ENCODE data around the gene GSTM3. TPM values are rescaled to one million over a fixed set of nuclear protein-coding genes. Genes with fewer than 3 reads are reported as not detected.

Gene GSTM3
- total RNA-seq, result 10 to 100 TPM in 3 of 6 experiments, 1 to 10 TPM in 3; 1.2 to 19.2 (median 10.6) TPM
- long read RNA-seq, full-length matches to known transcripts, result 1 of 1 reads
- long read RNA-seq, partial matches to known transcripts, result 0 of 1 reads
- long read RNA-seq, other reads (novel, unspliced or antisense), result 0 of 1 reads

DNA sequence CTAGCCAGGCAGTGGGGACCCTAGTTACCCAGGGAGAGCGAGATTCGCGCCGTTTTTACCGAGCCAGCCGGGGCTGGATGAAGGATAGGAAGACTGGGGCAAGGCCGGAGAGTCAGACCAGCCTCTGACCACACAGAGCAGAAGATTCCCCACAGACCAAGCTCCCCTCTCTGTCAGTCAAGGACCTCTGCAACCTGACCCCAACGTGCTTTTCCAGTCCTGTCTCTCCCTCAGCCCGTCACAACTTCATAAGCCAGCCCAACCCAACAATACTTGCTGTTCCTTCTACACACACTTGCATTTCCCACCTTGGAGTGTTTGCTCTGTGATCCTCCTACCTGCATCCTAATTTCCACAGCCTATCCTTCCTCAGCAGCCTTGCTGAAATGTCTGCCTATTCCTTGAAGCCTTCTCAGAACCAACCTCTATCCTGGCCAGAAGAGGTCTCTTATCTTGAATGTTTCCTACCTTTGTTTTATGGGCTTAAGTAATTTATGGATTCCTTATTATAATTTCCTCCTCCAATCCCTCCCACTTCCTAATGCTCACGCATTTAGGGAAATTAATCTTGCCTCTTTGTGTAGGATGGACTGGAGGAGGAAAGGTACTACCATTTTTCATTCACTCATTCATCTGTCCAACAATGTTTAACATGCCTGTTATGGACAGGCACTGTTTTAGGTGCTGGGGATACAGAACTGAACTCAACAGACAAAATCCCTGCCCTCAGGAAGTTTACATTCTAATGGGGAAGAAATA lies at the start of gene GSTM3:
Gene GSTM3, minus strand, starts transcription at position 424 of the 759 bp plus-strand sequence. CDS start 751 bp downstream, outside the sequence.
- H3K9me3 ChIP-seq, result no peaks in the 10 kb centered on the region
- H3K4me3 ChIP-seq, result peak within 1 kb of the TSS; percentile 54 to 59 (median 59)
- H3K36me3 ChIP-seq, result no peaks in the 10 kb centered on the region
- intact Hi-C loops (cut with DNase I), result no loop called here
- H3K27ac ChIP-seq, result peak within 1 kb of the TSS in 1 of 3 donors; percentile 36
- peaks cover 0 to 11% (median 2%) of the 10 kb centered on the region in 4 donors for H3K4me1 ChIP-seq
- DNase-seq (no peak), ATAC-seq (peak in 3 of 4 donors; percentile 6 to 31 (median 20))
- 23% methylated on average over 2 of the region's 10 CpGs for WGBS (ENCODE audit: insufficient coverage, low coverage, low lambda C conversion rate, missing lambda C conversion rate)
- H3K27me3 ChIP-seq, result no peaks in the 10 kb centered on the region
- TF ChIP-seq, protein P1, sequence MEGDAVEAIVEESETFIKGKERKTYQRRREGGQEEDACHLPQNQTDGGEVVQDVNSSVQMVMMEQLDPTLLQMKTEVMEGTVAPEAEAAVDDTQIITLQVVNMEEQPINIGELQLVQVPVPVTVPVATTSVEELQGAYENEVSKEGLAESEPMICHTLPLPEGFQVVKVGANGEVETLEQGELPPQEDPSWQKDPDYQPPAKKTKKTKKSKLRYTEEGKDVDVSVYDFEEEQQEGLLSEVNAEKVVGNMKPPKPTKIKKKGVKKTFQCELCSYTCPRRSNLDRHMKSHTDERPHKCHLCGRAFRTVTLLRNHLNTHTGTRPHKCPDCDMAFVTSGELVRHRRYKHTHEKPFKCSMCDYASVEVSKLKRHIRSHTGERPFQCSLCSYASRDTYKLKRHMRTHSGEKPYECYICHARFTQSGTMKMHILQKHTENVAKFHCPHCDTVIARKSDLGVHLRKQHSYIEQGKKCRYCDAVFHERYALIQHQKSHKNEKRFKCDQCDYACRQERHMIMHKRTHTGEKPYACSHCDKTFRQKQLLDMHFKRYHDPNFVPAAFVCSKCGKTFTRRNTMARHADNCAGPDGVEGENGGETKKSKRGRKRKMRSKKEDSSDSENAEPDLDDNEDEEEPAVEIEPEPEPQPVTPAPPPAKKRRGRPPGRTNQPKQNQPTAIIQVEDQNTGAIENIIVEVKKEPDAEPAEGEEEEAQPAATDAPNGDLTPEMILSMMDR (IDR thresholded peaks at IDR 0.05), result no peak
- TF ChIP-seq POLR2A (IDR thresholded peaks at IDR 0.05), result no peak

DNA sequence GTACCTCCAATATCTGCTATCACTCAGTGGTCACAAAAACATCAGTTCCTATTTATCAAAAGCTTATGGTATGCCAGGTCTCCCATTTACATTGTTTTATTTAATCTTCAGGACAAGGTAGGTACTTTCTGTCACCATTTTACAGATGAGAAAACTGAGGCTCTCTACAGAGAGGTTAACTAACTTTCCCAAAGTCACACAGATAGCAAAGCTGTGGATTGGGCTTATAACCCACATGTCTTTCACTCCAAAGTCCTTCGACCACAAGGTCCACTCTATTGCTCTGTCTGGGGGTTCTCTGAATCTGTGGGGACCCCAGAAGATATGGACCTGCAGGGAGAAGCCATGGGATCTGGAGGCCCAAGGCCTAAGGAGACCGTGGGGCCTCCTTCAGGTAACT lies 49.5 kb upstream of the GSTM3 start:
- ATAC-seq (no peak), DNase-seq (no peak)
- peak overlapping the region in 1 of 3 donors; percentile 19 for H3K27ac ChIP-seq
- no peaks in the 10 kb centered on the region for H3K27me3 ChIP-seq
- intact Hi-C loops (cut with DNase I), result no loop called here
- H3K4me1 ChIP-seq, result peaks cover 0 to 19% (median 0%) of the 10 kb centered on the region in 4 donors
- H3K4me3 ChIP-seq, result no peak overlapping the region
- no peaks in the 10 kb centered on the region for H3K36me3 ChIP-seq
- 56% methylated on average over 1 of the region's 2 CpGs for WGBS (ENCODE audit: insufficient coverage, low coverage, low lambda C conversion rate, missing lambda C conversion rate)
- TF ChIP-seq, protein P1 (IDR thresholded peaks at IDR 0.05), result no peak
- TF ChIP-seq POLR2A (IDR thresholded peaks at IDR 0.05), result no peak
- no peaks in the 10 kb centered on the region for H3K9me3 ChIP-seq

DNA sequence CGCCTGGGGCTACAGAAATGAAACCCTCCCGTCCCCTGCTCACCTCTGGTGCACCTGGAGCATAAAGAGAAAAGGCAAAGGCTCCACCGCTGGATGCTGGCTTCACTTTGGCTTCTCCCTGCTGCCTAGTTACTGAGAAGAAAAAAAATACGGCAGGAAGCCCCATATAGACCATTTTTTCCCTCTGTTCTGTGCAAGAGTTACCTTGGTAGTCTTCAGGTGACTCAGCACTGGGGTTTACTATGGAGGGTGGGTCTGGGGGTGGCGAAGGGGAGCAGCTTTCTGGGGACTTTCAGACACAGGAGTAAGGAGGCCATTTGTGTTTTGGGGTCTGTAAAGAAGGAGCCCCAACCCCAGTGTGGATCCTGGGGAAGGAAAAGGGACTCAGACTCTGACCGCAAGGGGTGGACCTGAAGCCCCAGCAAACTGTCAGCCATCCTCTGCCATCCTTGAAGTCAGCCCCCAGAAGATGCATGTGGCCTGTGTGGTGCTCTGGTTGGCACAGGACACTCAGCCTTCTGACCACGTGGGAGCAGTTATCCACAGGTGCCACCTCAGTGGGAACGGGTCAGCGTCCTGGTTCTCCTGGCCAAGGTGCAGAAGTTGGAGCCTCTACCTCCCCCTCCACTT lies 48.8 kb upstream of the GSTM3 start:
- TF ChIP-seq, protein P1 (IDR thresholded peaks at IDR 0.05), result no peak
- TF ChIP-seq POLR2A (IDR thresholded peaks at IDR 0.05), result no peak
- intact Hi-C loops (cut with DNase I), result no loop called here
- Histone ChIP-seq H3K36me3 (no peaks in the 10 kb centered on the region), H3K9me3 (no peaks in the 10 kb centered on the region), H3K27me3 (no peaks in the 10 kb centered on the region), H3K27ac (no peak overlapping the region), H3K4me1 (peaks cover 0 to 19% (median 0%) of the 10 kb centered on the region in 4 donors), H3K4me3 (no peak overlapping the region)
- DNase-seq (peak in 1 of 3 donors; percentile 44), ATAC-seq (no peak)
- WGBS (ENCODE audit: insufficient coverage, low coverage, low lambda C conversion rate, missing lambda C conversion rate), result 60% methylated on average over 4 of the region's 9 CpGs

DNA sequence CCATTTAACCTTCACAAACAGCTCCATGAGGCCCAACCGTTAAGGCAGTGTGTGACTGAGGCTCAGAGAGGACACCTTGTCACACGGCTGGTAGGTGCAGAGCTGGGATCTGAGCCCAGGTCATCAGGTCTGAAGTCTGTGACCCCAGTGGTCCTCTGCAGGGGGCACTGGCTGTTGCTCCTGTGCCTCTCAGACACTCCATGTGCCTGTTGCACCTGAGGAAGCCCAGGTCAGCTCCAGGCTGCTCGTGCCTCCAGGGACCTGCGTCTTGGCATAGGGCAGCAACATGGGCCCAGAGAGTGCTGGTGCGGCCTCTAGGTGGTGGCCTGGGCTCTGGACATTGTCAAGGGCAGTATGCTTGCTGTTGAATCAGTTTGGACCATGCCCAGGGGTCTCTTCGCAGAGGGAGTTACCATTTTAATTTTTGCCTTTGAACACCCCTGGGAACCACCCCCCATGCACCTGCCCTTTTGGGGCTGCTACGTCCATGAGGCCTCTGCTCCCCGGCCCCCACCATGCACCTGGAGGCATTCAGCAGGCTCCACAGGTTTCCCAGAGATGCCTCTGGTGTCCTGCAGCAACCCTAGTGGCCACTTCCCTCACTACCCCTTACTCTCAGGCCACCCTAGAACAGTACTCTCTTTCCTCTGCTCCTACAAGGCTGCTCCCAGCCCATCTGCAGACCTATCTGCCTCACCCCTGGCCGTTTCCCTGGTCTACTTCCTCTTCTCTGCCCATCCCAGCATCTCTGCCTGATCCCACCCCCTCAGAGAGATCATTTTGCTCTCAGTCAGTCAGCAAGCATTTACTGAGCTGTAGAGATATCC lies 48.1 kb upstream of the GSTM3 start:
- 67% methylated on average over 2 of the region's 9 CpGs for WGBS (ENCODE audit: insufficient coverage, low coverage, low lambda C conversion rate, missing lambda C conversion rate)
- peak in 1 of 4 donors; percentile 11 for ATAC-seq

More for the DNA sequence above, 48.1 kb upstream of the GSTM3 start:
- H3K27me3 ChIP-seq, result no peaks in the 10 kb centered on the region
- H3K36me3 ChIP-seq, result no peaks in the 10 kb centered on the region
- H3K4me1 ChIP-seq, result peaks cover 0 to 19% (median 0%) of the 10 kb centered on the region in 4 donors
- TF ChIP-seq POLR2A (IDR thresholded peaks at IDR 0.05), result no peak
- TF ChIP-seq, protein P1 (IDR thresholded peaks at IDR 0.05), result peak in 3 of 4 donors; percentile 6 to 13 (median 11)
- DNase-seq, result peak in 2 of 3 donors; percentile 43 to 49
- H3K9me3 ChIP-seq, result no peaks in the 10 kb centered on the region
- intact Hi-C loops (cut with DNase I), result no loop called here
- no peak overlapping the region for H3K27ac ChIP-seq
- no peak overlapping the region for H3K4me3 ChIP-seq
